ENCODE results near the gene ADORA3. TPM values are rescaled to one million over a fixed set of nuclear protein-coding genes. Genes with fewer than 3 reads are reported as not detected.

Gene ADORA3
- total and polyA plus RNA-seq, 2 of the 4 experiments (the other 2 are of a cell fraction) = not detected

DNA sequence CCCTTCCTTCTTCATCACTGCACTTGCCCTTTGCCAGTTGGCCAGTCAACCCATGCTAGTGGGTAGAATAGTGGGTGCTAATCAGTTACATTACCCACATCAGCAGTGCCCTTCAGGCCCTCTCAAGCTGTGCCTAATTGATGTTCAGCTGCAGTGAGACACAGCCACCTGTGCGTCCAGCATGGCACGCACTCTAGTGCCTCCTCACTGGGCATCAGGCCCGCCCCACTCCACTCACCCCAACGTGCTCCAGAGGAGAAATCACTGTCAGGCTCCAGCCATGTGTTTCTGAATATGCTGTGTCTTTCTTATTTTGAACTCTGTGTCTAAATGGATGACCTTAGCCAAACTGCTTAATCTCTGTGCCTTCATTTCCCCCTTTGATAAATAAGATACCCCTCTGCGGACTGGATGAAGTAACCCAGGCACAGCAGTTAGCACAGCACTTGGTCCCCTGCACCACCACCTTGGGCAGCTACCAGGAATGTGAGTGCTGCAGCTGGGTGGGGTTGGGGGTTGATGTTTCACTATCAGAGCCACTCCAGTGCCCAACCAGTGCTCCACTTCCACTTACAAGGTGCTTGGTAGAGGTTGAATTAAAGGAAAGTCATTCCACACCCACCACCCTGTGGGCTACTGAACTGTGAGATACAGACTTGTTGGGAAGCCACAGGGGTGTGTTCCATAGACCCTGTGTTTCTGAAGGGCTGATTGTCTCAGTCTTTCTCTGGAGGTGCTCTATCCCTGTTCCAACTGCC, 8.9 kb upstream of the ADORA3 start:
- H3K9me3 ChIP-seq (ENCODE audit: control insufficient read depth, insufficient read depth, low read length) = no peaks in the 10 kb centered on the region
- dilution Hi-C loops (cut with HindIII; ENCODE audit: low sequenced_read_pairs, unreplicated experiment) = no loop called here
- no peak overlapping the region for H3K23ac ChIP-seq (ENCODE audit: low read depth, low read length)
- H2AK9ac ChIP-seq (replicated peaks; ENCODE audit: low read depth, low read length, poor library complexity) = no peak overlapping the region
- no peak for ATAC-seq (ENCODE audit: low read depth)
- no peak overlapping the region for H3K4me3 ChIP-seq (ENCODE audit: insufficient read depth, low read depth, low read length)
- H3K9me1 ChIP-seq (ENCODE audit: insufficient read depth, low read length) = peaks cover 7% of the 10 kb centered on the region
- in situ Hi-C loops (cut with MboI; ENCODE audit: low sequenced_read_pairs) = no loop called here
- no peak for TF ChIP-seq NFE2L2 (IDR thresholded peaks at IDR 0.05; ENCODE audit: low read depth, low read length)
- TF ChIP-seq SMC3 (IDR thresholded peaks at IDR 0.05; ENCODE audit: low read depth, low read length) = no peak
- no peak for TF ChIP-seq CTCF (conservative IDR thresholded peaks at IDR 0.05; ENCODE audit: low read depth, low read length)
- TF ChIP-seq RFX5 (IDR thresholded peaks at IDR 0.05; ENCODE audit: low read depth, low read length) = no peak
- TF ChIP-seq RAD21 (IDR thresholded peaks at IDR 0.05; ENCODE audit: low read length) = no peak
- TF ChIP-seq, protein P1, sequence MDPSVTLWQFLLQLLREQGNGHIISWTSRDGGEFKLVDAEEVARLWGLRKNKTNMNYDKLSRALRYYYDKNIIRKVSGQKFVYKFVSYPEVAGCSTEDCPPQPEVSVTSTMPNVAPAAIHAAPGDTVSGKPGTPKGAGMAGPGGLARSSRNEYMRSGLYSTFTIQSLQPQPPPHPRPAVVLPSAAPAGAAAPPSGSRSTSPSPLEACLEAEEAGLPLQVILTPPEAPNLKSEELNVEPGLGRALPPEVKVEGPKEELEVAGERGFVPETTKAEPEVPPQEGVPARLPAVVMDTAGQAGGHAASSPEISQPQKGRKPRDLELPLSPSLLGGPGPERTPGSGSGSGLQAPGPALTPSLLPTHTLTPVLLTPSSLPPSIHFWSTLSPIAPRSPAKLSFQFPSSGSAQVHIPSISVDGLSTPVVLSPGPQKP (IDR thresholded peaks at IDR 0.05; ENCODE audit: borderline replicate concordance, low read depth, low read length) = no peak
- TF ChIP-seq BHLHE40 (IDR thresholded peaks at IDR 0.05; ENCODE audit: low read depth, low read length) = no peak
- TF ChIP-seq CEBPB (IDR thresholded peaks at IDR 0.05; ENCODE audit: low read depth, low read length) = no peak
- TF ChIP-seq CHD1 (IDR thresholded peaks at IDR 0.05; ENCODE audit: low read depth, low read length) = no peak
- TF ChIP-seq, protein P2, sequence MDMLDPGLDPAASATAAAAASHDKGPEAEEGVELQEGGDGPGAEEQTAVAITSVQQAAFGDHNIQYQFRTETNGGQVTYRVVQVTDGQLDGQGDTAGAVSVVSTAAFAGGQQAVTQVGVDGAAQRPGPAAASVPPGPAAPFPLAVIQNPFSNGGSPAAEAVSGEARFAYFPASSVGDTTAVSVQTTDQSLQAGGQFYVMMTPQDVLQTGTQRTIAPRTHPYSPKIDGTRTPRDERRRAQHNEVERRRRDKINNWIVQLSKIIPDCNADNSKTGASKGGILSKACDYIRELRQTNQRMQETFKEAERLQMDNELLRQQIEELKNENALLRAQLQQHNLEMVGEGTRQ (IDR thresholded peaks at IDR 0.05; ENCODE audit: low read depth, low read length) = no peak
- TF ChIP-seq MXI1 (IDR thresholded peaks at IDR 0.05; ENCODE audit: borderline replicate concordance, low read depth, low read length) = no peak
- no peak for TF ChIP-seq POLR2A (IDR thresholded peaks at IDR 0.05; ENCODE audit: low read depth, low read length)
- no peak for TF ChIP-seq FOS (IDR thresholded peaks at IDR 0.05; ENCODE audit: low read depth, low read length)
- TF ChIP-seq MAFK (IDR thresholded peaks at IDR 0.05; ENCODE audit: low read depth, low read length) = no peak
- TF ChIP-seq MAZ (IDR thresholded peaks at IDR 0.05; ENCODE audit: borderline replicate concordance, low read depth, low read length) = no peak
- no peak overlapping the region for H3K56ac ChIP-seq (ENCODE audit: extremely low read depth, insufficient read depth, low read length)
- DNase-seq = no peak
- H2BK15ac ChIP-seq (ENCODE audit: low read depth, low read length) = no peak overlapping the region
- no peak overlapping the region for H4K8ac ChIP-seq (ENCODE audit: low read depth in 2 of 2, low read length in 2 of 2)
- no peak overlapping the region for H3K9ac ChIP-seq (ENCODE audit: low read depth, low read length)
- POLR2A ChIA-PET (ENCODE audit: unreplicated experiment) = no interaction called here
- 96% methylated on average over 4 of the region's 5 CpGs; no CpG with 5 or more reads in 1 of the 2 experiments for WGBS, 2 experiments (ENCODE audit: extremely low coverage in 2 of 2, insufficient read length in 1 of 2)
- no peak overlapping the region for H4K91ac ChIP-seq (ENCODE audit: insufficient read depth, low read depth, low read length)
- no peak overlapping the region for H4K5ac ChIP-seq (ENCODE audit: low read depth, low read length)
- CTCF ChIA-PET = no interaction called here
- no peak overlapping the region for H2BK20ac ChIP-seq (ENCODE audit: low read depth, low read length)
- H2AFZ ChIP-seq (replicated peaks; ENCODE audit: low read length, poor library complexity) = no peak overlapping the region
- H3K4me1 ChIP-seq (ENCODE audit: control insufficient read depth, insufficient read depth, low read length) = peaks cover 15% of the 10 kb centered on the region
- H2AK5ac ChIP-seq (ENCODE audit: low read depth, low read length) = no peak overlapping the region; the same call in 1 of the 2 replicates
- intact Hi-C loops (cut with micrococcal nuclease) = no loop called here
- H3K79me1 ChIP-seq (ENCODE audit: low read depth in 1 of 2, low read length in 2 of 2) = peaks cover 0 to 8% of the 10 kb centered on the region in 2 experiments; a peak in 1 of 4 replicates
- no peak overlapping the region for H3K14ac ChIP-seq (replicated peaks; ENCODE audit: low read depth, low read length)
- no peaks in the 10 kb centered on the region for H3K36me3 ChIP-seq (ENCODE audit: control insufficient read depth, insufficient read depth, low read length)
- no peak overlapping the region for H3K4ac ChIP-seq (ENCODE audit: low read depth, low read length)
- no peak overlapping the region for H2BK120ac ChIP-seq (ENCODE audit: low read depth, low read length)
- H2BK5ac ChIP-seq (ENCODE audit: low read depth, low read length, poor library complexity, severe bottlenecking) = no peak overlapping the region
- H3K18ac ChIP-seq (ENCODE audit: low read depth, low read length) = no peak overlapping the region
- no peaks in the 10 kb centered on the region for H3K27me3 ChIP-seq (ENCODE audit: control insufficient read depth, insufficient read depth, low read length)
- H3K27ac ChIP-seq (ENCODE audit: insufficient read depth, low read length) = no peak overlapping the region
- H4K20me1 ChIP-seq (ENCODE audit: insufficient read depth, low read length) = no peaks in the 10 kb centered on the region
- BruUV-seq (replicated peaks) = no TSS peak
- H3K4me2 ChIP-seq (ENCODE audit: low read depth, low read length) = no peak overlapping the region
